ENCODE measurements around the gene FOXL2NB.
"Not testable (repeated sequence)": the region's sequence is repeated elsewhere in the genome, so short reads cannot be mapped to it uniquely, and the experiment has no call there.

FOXL2NB gene

GRCh38 chr3:138915503-138916498 is 31.2 kb upstream of the FOXL2NB start:
- TF ChIP-seq CTCF (IDR thresholded peaks at IDR 0.05; ENCODE audit: low read depth, low read length, missing control alignments), result peak; percentile 78
- H3K4me3 ChIP-seq (ENCODE audit: low read depth, low read length), result peak overlapping the region; percentile 54
- DNase-seq (ENCODE audit: low read depth), result peak; percentile 44

- no peak for TF ChIP-seq CTCF (IDR thresholded peaks at IDR 0.05; ENCODE audit: low read depth, low read length, missing control alignments)
- no peak for DNase-seq (ENCODE audit: low read depth)
- H3K4me3 ChIP-seq (ENCODE audit: low read depth, low read length), result no peak overlapping the region
Measured at GRCh38 chr3:138916824-138917223, 30.2 kb upstream of the FOXL2NB start.

GRCh38 chr3:138919325-138919724 is 27.7 kb upstream of the FOXL2NB start:
- H3K4me3 ChIP-seq (ENCODE audit: low read depth, low read length), result no peak overlapping the region
- TF ChIP-seq CTCF (IDR thresholded peaks at IDR 0.05; ENCODE audit: low read depth, low read length, missing control alignments), result no peak
- no peak for DNase-seq (ENCODE audit: low read depth)

GRCh38 chr3:138921316-138922292 is 25.4 kb upstream of the FOXL2NB start:
- no peak overlapping the region for H3K4me3 ChIP-seq (ENCODE audit: low read depth, low read length)
- TF ChIP-seq CTCF (IDR thresholded peaks at IDR 0.05; ENCODE audit: low read depth, low read length, missing control alignments), result no peak
- DNase-seq (ENCODE audit: low read depth), result no peak

- H3K4me3 ChIP-seq (ENCODE audit: low read depth, low read length); DNase-seq (ENCODE audit: low read depth): not testable (repeated sequence)
Measured at GRCh38 chr3:138922400-138922799, 24.6 kb upstream of the FOXL2NB start.

GRCh38 chr3:138923531-138923994 is 23.5 kb upstream of the FOXL2NB start:
- peak; percentile 66 for DNase-seq (ENCODE audit: low read depth)
- TF ChIP-seq CTCF (IDR thresholded peaks at IDR 0.05; ENCODE audit: low read depth, low read length, missing control alignments), result peak; percentile 94
- no peak overlapping the region for H3K4me3 ChIP-seq (ENCODE audit: low read depth, low read length)

Data from GM12864 (cell line).